GM20431 (cell line): ENCODE data around the gene LRRC47.
"Not testable (repeated sequence)": the region's sequence is repeated elsewhere in the genome, so short reads cannot be mapped to it uniquely, and the experiment has no call there.

ENCODE experiments used
- in situ Hi-C: fragments of 300-500 bp; cut with MseI, MboI; formaldehyde crosslinking; loops from one replicate; pipeline ENCODE4 v1.15.0; 2020; ENCODE audit warnings: low sequenced_read_pairs; ENCODE audit not compliant: unreplicated experiment

LRRC47 gene

DNA sequence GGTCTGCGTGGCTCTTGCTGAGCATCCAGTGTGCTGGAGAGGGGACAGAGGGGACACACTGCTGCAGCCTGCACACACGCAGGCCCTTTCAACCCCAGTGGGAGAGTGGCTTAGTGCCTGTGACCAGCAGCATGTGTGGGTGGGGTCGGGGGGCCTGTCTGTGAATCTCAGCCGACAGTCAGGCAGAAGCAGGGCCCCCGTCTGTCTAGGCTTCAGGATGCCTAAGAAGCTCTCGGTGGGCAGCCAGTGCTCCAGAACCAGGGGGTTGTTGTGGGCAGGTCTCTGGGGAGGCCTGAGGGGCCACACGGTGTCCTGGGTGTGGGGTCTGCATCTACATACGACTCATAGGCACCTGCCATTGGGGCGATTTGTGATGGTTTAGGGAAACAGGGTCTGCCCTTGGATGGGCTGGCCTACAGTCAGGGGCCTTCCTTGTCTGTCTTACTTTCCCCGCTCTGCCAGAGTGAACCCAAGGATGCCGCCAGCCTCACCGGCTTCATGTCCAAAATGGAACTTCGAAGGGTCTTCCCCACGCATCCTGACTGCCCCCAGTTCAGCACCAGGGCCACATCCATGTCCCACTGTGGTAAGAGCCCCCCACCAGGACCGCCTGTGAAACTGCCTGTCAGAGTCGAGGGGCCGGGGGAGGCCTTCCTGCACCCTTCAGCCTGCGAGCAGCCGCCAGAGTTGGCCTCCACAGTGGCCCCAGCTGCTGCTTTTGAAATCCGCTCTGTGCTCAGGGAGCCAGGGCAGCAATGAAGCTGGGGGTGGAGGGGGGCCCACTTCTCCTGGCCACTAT lies 42.4 kb downstream of the LRRC47 start:
- in situ Hi-C loops = no loop called here

DNA sequence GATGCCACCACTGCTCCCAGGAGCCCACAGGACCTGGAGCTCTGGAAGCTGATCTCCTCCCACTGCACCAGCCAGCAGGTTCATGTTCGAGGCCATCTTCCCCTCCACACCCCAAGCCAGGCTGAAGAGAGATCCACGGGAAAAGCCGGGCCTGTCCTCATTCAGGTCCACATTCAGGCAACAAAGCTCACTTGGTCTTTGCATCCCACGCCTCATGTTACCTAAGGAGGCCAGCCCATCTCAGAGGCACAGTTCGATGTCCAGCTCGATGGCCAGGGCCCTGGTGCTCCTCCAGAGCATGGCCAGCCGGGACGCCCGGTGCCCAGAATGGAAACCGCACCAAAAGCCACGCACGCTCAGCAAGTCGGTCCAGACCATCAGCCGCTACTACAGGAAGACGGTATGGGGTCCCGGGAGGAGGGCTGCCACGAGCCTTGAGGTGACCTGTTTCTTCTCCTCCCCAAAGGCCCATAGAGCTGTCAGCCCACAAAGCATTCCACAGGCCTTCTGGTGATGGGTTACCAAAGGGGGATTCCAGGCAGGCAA lies 43.8 kb downstream of the LRRC47 start, which contains the start of gene CCDC27:
Gene CCDC27, plus strand, starts transcription at position 51 of the 546 bp plus-strand sequence. Its CDS starts 32 bp downstream, at position 83.
- in situ Hi-C loops = no loop called here

DNA sequence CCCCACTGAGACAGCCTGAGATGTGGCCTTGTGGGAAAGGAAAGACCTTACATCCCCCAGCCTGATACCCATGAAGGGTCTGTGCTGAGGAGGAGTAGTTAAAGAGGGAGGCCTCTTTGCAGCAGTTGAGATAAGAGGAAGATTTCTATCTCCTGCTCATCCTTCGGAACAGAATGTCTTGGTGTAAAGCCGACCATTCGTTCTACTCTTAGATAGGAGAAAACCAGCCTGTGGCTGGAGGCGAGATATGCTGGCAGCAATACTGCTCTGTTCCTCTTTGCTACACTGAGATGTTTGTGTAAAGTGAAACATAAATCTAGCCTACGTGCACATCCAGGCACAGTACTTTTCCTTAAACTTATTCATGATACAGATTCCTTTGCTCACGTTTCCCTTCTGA lies 45.6 kb downstream of the LRRC47 start:
- in situ Hi-C loops = no loop called here

DNA sequence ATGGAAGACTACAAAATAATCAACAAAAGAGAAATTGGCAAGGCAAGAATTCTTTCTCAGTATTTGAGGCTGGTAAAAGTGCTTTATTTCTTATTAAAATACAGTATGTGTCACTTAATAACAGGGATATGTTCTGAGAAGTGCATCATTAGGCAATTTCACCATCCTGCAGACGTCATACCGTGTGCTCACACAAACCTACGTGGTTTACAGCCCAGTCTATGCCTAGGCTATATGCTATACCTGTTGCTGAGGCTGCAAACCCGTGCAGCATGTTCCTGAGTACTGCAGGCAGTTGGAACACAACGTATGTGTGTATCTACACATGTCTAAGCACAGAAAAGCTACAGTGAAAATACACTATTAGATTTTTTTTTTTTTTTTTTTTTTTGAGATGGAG lies 46.8 kb downstream of the LRRC47 start:
- in situ Hi-C loops = no loop called here

DNA sequence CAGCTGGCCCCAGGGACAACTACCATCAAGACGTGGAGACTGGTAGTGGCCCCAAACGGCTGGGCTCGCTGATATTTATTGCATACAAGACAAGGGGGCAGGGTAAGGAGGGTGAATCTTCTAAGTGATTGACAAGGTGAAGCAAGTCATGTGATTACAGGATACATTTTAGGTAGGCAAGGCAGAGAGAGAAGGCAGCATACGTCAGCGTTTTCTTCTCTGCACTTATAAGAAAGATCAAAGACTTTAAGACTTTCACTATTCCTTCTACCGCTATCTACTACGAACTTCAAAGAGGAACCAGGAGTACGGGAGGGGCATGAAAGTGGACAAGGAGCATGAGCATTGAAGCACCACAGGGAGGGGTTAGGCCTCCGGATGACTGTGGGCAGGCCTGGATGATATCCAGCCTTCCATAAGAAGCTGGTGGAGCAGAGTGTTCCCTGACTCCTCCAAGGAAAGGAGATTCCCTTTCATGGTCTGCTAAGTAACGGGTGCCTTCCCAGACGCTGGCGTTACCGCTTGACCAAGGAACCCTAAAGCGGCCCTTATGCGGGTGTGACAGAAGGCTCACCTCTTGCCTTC lies 47.9 kb downstream of the LRRC47 start:
- in situ Hi-C loops = not testable (repeated sequence)

DNA sequence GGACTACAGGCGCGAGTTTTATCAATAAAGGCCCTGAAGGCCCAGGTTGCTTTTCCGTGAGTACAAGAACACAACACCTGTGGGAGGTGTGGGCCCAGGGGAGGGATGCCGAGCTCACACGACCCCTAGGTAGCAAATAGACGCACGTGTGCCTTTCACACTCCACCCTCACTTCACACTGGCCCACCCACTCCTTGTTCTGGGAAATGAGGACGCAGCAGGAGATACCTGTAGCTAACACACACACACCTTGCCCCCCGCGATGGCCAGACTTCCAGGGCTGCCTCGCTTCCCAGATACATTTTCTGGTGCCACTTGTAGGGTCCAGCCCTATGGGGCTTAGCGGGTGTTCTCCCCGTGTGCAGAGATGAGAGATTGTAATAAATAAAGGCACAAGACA lies 48.4 kb downstream of the LRRC47 start:
- in situ Hi-C loops = no loop called here

DNA sequence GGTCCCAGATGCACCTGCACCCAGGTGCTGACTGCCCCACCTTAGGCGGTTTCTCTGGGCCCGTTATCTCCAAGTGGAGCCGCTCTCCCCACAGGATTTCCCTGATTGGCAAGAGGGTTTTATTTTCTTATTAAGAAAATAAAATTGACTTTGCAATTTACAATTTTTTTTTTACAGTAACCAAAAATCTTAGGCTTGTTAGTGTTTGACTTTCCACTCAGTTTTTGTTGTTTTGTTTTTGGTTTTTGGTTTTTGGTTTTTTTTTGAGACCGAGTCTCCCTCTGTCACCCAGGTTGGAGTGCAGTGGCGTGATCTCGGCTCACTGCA lies 48.8 kb downstream of the LRRC47 start:
- in situ Hi-C loops = no loop called here

DNA sequence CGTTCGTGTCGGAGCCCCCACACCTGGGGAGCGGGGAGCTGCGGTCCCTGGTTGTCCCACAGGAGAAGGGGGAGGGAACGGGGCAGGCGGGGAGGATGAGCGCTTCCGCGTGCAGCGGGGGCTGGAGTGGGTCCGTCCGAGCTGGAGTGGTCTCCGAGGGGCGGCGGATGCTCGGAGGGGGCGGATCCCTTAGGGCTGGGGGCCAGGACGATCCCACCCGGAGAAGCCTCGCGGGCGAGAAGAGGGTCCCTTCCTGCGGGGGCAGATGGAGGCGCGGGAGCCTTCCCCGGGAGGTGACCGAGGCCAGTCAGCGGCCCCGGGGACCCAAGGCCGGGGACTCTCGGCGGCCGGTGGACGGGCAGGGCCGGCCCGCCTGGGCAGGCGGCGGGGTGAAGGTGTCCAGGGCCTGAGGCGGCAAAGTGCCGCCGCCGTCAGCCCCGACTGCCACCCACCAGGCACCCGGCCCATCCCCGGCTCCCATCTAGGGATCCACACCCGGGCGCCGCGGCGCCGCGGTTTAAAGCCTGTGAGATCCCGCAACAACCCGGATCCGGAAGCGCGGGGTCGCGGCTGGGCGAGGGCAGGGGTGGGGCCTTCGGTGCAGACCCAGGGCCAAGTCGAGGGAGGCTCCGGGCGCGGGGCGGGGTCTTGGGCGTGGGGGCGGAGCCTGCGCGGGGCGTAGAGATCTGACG lies 49.3 kb downstream of the LRRC47 start:
- in situ Hi-C loops = no loop called here

DNA sequence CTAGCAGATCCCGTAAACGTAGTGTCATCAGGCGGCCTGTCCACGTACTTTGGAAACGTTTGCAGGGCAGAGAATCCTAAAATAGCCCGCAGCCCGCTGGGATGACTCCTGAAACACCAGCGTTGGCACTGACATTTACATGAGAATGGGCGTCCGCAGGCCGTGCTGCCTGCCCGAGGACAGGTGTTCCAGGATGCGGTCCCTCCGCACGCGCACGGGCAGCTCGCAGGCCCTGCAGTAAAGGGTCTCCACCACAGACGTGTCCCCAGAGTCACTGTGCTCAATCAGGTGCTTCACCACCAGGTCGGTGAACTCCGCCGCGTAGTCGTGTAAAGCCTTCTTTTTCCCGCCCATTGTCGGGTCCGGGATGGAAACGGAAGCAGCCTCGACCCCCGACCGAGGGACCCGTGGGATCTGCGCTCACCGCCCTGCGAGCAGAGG lies 49.9 kb downstream of the LRRC47 start:
- in situ Hi-C loops = no loop called here

DNA sequence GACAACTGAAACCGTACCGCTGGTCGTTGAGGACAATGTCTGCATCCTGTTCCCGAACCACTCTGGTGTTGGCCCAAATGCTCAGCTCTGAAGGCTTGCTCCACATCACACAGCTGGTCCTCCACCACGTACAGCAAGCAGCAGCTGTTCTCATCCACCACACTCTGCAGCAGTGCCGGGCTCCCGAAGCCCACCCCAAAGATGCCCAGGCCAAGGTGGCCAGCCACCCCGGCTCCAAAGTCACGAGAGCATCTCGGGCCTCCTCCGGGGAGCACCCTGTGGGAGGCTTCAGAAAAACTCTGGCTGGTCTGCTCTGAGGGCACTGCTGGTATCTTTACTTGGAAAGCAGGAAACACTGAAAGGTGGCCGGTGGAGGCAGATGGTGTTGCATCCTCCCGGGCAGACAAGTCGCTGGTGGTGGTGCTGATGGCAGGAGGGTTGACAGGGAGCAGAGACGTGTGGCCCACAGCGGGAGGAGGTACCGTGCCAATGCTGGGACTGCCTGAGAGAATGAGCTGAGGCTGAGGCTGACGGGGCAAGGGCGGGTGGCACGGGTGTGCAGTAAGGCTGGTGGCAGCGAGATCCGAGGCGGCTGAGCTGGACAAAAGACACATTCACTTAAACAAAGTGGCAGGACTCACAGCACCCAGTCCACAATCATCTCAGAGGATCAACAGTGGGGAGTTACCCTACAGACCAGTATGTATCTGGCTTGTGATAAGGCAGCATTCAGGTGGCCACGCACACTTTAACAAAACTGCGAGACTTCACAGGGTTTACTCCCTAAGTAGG lies 50.5 kb downstream of the LRRC47 start:
- in situ Hi-C loops = no loop called here

DNA sequence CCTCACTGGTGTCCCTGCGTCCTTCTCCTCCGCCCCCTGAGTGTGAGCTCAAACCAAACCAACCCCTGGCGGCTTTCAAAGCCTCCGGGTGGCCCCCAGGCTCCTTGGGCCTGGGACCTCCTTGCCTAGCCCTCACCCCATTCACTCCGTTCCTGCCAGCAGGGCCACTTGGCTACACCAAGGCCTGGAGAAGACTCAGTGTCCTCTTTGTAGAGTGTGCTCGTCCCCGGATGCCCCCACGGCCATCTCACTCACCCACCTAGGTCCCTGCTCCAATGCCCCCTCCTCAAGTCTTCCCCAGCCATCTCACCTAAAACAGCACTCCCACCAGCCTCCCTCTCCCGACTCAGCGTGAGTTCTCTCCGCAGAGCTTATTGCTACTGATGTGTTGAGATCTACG lies 51.2 kb downstream of the LRRC47 start:
- in situ Hi-C loops = no loop called here

DNA sequence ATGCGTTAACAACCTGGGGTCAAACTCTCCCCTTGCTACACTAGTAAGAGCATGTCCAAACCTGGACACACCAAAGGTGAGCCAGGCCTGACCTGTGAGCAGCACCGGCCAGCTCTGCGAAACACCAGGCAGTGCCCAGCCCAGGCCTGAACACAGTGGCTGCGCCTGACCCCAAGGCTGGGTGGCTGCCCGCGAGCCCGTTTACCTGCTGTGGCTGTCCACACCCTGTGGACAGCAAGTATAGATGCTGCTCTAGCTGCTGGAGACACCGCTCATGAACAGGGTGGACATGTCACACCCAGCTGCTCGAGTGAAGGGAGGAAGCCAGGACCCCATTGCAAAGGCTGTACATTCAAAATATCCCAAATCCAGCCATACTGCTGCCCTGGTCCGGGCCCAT lies 51.7 kb downstream of the LRRC47 start:
- in situ Hi-C loops = no loop called here

DNA sequence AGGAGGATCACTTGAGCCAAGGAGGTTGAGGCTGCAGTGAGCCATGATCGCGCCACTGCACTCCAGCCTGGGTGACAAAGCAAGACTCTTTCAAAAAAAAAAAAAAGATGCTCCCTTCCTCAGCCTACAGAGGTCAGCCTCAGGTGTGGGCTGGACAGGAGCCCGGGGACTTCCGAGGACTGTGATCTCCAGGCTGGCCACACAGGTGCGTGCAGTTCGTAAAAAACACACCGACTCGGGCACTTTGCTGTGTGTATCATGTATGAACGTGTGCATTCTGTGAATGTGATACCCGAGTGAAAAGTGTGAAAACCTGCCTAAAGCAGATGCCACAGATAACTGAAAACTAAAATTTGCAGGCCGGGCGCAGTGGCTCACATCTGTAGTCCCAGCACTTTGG lies 52.5 kb downstream of the LRRC47 start:
- in situ Hi-C loops = no loop called here

DNA sequence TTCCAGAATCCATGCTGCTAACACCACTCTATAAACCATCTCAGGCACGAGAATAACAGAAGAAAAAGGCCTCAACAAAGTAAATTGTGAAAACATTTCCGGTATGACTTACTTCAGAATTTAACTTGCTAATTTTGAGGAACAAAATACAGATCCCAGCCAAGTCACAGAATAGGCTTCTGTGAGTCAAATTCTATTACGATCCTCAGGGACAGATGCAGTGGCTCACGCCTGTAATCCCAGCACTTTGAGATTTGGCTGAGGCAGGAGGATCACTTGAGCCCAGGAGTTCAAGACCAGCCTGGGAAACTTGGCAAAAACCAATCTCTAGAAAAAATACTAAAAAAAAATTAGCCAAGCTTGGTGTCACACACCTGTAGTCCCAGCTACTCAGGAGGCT lies 52.9 kb downstream of the LRRC47 start:
- in situ Hi-C loops = no loop called here

DNA sequence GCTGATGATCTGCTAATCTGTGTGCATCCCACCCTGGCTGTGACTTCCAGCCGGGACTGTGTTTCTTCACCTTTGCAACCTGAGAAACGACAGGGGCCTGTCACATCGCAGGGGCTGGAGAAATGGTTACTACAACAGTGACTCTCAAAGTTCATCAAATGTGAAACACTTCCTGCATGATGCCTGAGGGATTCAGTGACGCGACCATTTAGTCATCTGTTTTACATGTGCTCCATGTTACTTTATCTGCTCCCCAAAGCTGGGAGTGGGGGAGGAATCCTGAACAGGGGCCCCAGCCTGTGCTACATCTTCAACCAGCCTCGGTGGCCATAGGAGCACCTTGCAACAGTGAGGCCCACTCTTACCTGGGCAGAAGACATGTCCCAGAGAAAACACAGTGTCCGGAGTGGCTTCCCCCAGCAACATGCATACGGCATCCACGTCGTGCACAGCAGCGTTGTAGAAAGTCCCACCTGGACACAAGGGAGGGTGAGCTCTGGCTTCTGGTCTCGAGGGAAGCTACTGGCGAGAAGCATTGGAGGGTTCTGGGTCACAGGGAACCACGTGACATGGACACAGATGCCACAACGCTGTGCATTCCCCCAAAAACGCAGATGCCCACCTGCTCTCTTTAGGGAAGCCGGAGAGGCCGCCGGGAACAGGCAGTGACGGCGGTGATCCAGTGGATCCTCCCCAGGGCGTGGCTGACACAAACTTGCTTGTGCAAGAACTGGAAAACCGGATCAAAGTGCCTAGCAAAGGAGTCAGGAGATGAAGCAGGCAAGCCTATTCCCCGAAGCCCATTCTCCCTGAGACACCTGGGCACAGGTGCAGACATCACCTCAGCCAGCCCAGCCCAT lies 53.6 kb downstream of the LRRC47 start:
- in situ Hi-C loops = no loop called here

DNA sequence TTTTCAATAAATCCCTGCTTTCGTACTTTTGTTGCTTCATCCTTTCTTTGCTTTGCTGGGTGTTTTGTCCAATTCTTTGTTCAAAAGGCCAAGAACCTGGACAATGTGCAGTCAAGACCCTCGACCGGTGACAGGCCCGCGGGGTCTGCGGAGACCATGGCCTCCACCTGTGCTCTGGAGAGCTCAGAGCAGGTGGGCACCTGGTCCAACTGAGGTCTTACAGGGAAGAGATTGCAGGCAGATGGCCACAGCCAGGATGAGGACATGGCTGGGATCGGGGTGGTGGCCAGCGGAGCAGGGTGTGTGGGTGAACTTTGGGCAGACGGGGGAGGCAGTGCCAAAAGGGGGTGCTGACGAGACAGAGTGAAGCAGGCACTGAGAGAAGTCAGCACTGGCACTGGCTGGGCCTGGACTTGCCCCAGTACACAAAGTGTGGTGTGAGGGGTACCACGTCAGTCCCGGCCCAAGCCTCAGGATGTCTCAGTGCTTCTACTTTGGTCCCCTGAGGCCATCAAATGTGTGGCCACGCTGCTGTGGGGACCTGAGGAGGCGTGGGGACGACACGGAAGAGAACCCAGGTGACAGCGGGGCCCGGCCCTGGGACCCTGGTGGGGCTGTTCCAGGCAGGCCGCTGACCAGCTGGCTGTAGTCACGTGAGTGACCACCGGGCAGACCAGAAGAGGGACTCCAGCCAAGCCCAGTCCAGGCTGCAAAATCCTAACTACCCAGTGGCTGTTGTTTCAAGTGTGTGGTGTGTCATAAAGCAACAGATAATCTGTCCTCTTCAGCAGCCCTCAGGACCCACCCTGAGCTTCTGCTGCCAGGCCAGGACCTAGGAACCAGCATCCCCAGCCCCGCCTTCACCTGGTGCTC lies 54.5 kb downstream of the LRRC47 start:
- in situ Hi-C loops = no loop called here

DNA sequence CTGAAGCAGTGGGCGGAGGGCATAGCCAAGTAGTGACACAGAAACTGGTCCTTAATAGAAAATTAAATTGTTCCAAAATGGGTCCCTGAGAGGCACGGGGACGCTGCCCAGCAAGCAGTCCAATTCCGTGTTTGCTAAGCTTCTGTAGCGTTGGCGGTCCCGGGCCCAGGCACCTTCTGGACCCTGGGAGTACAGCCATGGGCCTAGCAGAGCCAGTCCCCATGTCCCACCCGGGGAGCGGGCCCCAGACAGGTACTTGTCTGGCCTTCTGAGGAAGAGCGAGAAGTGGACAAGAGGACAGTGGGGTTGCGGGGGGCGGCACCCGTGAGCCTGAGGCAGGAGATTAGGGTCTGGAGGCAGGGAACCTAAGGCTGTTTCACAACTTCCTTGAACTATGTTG lies 55.5 kb downstream of the LRRC47 start:
- in situ Hi-C loops = no loop called here

DNA sequence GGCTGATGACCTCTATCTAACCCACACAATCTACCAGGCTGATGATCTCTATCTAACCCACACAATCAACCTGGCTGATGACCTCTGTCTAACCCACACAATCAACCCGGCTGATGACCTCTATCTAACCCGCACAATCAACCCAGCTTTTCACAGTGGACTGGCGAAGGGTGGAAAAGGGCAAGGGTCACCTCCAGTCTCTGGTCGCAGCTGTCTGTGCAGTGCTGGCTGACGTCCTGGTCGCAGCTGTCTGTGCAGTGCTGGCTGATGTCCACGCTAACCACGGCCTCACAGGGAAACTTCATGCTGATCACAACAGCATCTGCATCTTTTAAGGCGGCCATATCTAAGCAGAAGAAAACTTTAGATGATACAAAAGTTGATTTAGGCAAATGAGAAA lies 56.3 kb downstream of the LRRC47 start:
- in situ Hi-C loops = no loop called here
